NCI-H1436 (cell line): Measurements from ENCODE around the gene PARD3B.

Experiments used
- DNase-seq: peaks from one replicate; lab custom pipeline; 2025; lab: John Stamatoyannopoulos, UW

The PARD3B gene

GRCh38 chr2:204705243-204705932 lies 160.1 kb downstream of the PARD3B start:
- DNase-seq = no peak

- no peak for DNase-seq
These were observed 161.7 kb downstream of the PARD3B start for GRCh38 chr2:204706939-204707338.

GRCh38 chr2:204713211-204713610 lies 167.9 kb downstream of the PARD3B start:
- no peak for DNase-seq

GRCh38 chr2:204715361-204715760 lies 170.1 kb downstream of the PARD3B start:
- no peak for DNase-seq

GRCh38 chr2:204717591-204717990 lies 172.3 kb downstream of the PARD3B start:
- DNase-seq = no peak

GRCh38 chr2:204718607-204719006 lies 173.3 kb downstream of the PARD3B start:
- no peak for DNase-seq

- no peak for DNase-seq
These were observed 175.6 kb downstream of the PARD3B start for GRCh38 chr2:204720874-204721273.

- DNase-seq = no peak
These were observed 176.9 kb downstream of the PARD3B start for GRCh38 chr2:204722207-204722606.

- no peak for DNase-seq
These were observed 177.4 kb downstream of the PARD3B start for GRCh38 chr2:204722691-204723090.

GRCh38 chr2:204725693-204726360 lies 180.6 kb downstream of the PARD3B start:
- DNase-seq = no peak

GRCh38 chr2:204726831-204727230 lies 181.6 kb downstream of the PARD3B start:
- no peak for DNase-seq

GRCh38 chr2:204727368-204727767 lies 182.1 kb downstream of the PARD3B start:
- DNase-seq = no peak

GRCh38 chr2:204730603-204731002 lies 185.3 kb downstream of the PARD3B start:
- no peak for DNase-seq

GRCh38 chr2:204732019-204732418 lies 186.7 kb downstream of the PARD3B start:
- DNase-seq = no peak

GRCh38 chr2:204737296-204737695 lies 192.0 kb downstream of the PARD3B start:
- DNase-seq = no peak

- no peak for DNase-seq
These were observed 193.4 kb downstream of the PARD3B start for GRCh38 chr2:204738721-204739120.

- no peak for DNase-seq
These were observed 198.2 kb downstream of the PARD3B start for GRCh38 chr2:204743393-204743960.

GRCh38 chr2:204744506-204744905 lies 199.2 kb downstream of the PARD3B start:
- DNase-seq = no peak

GRCh38 chr2:204748286-204748685 lies 203.0 kb downstream of the PARD3B start:
- DNase-seq = no peak

- DNase-seq = no peak
These were observed 204.0 kb downstream of the PARD3B start for GRCh38 chr2:204749319-204749718.

- no peak for DNase-seq
These were observed 205.1 kb downstream of the PARD3B start for GRCh38 chr2:204750389-204750788.

- DNase-seq = no peak
These were observed 206.2 kb downstream of the PARD3B start for GRCh38 chr2:204751472-204751871.

GRCh38 chr2:204753841-204754240 lies 208.6 kb downstream of the PARD3B start:
- no peak for DNase-seq
